GM12873 (cell line): ENCODE results near the gene BORCS6.

Experiments used
- TF ChIP-seq, protein P1 (sequence below): IDR thresholded peaks from 2 replicates; pipeline ENCODE4 v1.5.1; 2012; ENCODE audit warnings: low read depth, mild to moderate bottlenecking, moderate library complexity, low read length, control low read depth; ENCODE audit not compliant: insufficient read depth; ENCODE audit errors: missing control alignments

Gene BORCS6

DNA sequence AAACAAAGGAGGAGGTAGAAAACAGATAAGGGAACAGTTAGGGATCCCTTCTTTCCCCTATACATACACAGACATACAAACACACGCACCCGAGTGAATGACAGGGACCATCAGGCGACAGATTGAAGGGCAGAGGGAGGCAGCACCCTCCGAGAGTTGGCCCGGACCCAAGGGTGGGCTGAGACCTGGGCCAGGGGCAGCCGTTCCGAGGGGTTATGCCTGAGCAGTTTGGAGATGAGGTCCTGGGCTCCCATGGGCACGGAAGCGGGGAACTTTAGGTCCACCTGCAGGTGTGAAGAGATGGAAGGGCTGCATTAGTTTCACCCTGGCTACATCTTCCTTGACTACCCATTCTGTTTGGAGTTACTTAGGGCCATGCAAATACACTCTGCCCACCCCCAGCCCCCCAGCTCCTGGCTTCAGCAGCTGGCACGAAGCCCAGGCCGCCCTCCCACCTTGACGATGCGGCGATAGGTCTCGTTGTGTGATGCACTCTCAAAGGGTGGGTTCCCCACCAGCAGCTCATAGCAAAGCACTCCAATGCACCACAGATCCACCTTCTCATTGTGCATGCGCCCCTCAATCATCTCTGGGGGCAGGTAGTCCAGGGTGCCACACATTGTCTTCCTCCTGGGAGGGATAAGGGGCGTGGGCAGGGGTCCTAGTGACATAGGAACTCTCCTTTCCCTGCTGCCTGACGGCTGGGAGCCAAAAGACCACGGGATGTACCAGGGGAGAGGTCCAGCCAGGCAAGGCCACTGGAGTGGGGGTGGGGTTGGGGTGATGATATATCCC is 15.0 kb upstream of the BORCS6 start:
- TF ChIP-seq, protein P1, sequence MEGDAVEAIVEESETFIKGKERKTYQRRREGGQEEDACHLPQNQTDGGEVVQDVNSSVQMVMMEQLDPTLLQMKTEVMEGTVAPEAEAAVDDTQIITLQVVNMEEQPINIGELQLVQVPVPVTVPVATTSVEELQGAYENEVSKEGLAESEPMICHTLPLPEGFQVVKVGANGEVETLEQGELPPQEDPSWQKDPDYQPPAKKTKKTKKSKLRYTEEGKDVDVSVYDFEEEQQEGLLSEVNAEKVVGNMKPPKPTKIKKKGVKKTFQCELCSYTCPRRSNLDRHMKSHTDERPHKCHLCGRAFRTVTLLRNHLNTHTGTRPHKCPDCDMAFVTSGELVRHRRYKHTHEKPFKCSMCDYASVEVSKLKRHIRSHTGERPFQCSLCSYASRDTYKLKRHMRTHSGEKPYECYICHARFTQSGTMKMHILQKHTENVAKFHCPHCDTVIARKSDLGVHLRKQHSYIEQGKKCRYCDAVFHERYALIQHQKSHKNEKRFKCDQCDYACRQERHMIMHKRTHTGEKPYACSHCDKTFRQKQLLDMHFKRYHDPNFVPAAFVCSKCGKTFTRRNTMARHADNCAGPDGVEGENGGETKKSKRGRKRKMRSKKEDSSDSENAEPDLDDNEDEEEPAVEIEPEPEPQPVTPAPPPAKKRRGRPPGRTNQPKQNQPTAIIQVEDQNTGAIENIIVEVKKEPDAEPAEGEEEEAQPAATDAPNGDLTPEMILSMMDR: no peak

DNA sequence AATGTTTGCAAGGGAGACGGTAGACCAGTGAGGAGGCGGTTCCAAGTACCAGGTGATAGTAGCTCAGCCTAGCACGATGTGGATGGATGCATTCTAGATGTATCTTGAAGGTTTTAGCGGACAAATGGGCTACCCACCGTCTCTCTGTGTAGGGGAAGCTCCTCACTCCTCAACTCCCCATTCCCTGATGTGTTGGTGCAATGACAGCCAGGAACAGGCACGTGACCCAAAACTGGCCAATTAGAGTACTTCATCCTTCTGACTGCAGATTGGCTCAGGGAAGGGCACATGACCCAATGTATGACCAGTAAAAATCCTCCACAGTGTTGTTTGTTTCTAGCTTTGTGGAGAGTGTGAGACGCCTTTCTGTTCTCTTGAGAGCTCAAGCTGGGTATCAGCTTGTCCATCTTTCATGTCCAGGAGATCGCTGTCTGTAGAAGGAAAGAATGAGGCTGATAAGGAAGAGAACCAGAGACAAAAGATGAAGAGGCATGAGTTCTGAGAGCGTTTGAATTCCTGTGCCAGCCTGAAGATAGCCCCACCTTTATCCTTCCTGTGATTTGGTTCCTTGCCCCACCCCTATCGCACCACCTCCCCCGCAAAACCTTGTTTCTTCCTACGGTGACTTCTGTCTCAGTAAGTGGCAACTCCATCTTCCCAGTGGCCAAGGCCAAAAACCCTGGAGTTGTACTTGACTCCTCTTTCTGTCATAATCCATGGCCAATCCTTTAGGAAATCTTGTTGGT is 2.3 kb upstream of the BORCS6 start:
- TF ChIP-seq, protein P1: no peak

- TF ChIP-seq, protein P1: no peak
These were observed 526 bp upstream of the BORCS6 start for GRCh38 chr17:8190506-8190905.

DNA sequence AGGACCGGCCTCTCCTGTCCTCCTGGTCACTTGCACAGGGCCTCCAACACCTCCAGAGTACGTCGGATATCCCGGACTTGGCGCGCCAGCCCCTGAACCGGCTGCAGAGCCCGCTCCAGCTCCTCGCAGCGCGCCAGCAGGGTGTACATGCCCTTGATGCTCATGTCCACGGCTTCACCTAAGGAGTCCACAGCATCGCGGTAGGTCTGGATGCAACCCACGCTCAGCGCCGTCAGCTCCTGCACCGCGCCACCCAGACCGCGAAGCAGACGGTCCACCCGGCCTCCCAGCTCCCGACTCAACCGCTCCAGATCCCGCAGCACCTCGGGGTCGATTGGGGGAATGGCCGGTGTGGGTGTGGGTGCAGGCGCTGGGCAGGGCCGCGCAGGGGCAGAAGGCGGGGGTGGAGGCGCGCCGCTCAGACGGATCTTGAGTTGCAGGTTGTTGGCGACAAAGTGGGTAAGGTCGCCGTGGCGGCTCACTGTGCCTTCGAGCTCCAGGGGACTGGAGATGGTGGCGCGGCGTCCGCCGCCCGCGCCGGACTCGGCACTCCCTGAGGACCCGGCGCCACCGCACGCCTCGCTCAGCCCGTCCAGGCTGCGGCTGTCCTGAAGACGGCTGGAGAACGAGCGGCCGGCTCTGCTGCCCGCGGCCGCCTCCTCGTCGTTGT is 804 bp downstream of the BORCS6 start:
- TF ChIP-seq, protein P1: no peak

DNA sequence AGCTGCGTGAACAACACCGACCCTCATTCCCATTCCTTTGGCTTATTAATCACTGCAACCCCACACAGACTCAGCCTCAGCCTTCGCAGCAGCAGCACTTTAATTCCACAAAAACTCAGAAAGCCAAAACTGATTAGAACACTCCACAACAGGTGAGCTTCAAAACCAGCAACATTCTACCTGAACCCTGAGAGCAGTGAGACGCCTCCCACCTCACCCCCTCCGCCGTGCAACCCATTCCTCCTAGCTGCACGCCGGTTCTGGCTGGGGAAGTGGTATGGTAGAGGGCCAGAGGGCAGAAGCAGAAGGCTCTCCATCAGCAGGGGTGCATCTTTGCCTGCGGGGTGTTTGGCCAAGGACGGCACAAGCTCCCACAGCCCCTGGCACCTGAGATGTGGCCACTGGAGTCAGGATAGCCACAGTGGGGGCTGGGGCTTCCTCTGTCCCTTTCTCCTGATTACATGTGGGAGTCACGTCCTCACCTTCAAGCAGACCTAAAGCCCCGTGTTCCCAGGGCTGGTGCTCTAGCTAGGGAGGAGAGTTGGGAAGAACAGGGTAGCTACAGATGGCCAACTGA is 1.6 kb downstream of the BORCS6 start:
- TF ChIP-seq, protein P1: no peak

DNA sequence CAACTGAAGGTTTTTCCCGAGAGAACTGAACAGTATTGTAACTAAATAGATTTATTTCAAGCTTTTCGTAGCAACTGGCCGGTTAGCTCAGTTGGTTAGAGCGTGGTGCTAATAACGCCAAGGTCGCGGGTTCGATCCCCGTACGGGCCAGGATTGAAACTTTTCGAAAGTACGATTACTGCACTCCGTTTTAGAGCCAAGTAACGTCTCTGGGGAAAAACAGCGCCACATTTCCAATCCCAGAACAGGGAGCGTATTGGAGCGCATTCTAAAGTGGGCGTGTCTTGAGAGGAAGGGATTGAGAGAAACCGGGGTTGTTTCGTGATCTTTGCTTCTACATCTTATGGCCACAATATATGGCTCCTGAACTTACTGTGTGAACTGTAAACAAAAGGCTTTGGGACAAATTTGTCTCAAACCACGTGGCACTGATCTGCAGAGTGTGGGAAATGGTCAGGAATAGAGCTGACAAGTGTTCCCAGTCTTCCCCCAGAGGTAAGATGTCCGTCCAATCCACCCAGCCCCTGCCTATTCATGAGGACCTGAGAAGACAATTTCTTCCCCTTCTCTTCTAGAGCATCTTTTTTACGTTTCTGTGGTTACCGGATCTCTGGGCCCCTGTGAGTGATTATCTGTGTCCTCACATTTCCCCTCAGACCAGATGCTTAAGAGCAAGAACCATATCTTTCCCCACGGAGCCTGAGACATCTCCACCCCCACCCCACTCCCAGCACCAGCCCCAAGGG is 2.3 kb downstream of the BORCS6 start:
- TF ChIP-seq, protein P1: no peak
